Measurements from ENCODE around the gene LCE1B. TPM values are rescaled to one million over a fixed set of nuclear protein-coding genes. Genes with fewer than 3 reads are reported as not detected.

Gene LCE1B, protein sequence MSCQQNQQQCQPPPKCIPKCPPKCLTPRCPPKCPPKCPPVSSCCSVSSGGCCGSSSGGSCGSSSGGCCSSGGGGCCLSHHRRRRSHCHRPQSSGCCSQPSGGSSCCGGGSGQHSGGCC
- not detected for total RNA-seq

DNA sequence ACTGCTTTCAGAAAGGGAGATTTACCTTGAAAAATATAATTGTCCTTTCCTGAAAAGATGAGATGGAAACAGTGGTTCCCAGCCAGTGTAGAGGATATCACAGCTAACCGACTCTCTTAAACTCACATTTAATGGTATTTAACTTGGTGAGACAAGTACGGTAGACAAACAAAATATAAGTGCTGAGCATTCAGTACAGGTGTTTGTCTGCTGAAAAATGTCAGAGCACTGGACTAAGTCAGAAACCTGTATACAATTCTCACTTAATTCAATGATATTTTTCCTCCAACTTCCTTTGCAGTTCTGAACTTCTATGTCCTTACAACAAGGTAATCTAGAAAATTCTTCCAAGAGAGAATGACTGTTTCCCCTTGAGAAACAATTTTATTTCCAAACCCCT, at the start of gene LCE1B:
Gene LCE1B, plus strand, starts transcription at position 301 of the 400 bp plus-strand sequence. CDS start 476 bp downstream, outside the sequence.
- H3K4me3 Mint-ChIP-seq, result no peak within 1 kb of the TSS
- no peak for ATAC-seq
- peaks cover 15% of the 10 kb centered on the region for H3K27me3 Mint-ChIP-seq
- no peaks in the 10 kb centered on the region for H3K36me3 Mint-ChIP-seq
- H3K4me1 Mint-ChIP-seq, result no peaks in the 10 kb centered on the region
- CTCF ChIA-PET, result no interaction called here
- peaks cover 2% of the 10 kb centered on the region for H3K9me3 Mint-ChIP-seq (ENCODE audit: low read depth)
- no peak within 1 kb of the TSS for H3K27ac Mint-ChIP-seq
- no peak for DNase-seq

DNA sequence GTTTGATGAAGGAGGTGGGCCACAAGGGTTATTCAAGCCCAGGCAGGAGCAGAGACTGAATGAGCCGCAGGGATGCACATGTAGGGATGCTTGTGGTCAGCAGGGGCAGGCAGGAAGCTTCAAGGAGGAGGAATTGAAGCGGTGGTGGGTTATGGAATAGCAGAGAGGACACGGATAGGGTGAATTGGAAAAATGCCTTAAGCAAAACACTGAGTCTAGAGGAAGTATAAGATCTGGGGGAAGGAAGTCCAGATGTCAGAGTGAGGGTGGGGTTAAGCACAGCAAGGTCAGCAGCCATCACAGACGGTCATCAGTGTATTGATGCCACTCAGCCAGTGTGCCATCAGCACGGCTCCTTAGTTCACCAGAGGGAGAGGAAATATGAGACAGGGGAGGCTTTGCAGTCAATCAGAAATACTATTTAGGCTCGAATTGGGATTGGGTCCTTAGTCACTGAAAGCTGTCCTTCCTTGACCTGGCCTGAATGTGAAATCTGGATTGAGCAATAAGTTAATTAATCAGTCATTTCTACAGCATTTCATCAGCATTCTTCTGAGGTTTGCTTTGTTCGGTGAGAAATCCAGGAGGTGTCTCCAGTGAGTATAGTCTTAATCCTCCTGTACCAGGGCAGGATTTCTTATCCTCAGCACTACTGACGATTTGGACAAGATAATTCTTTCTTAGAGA, 42.8 kb upstream of the LCE1B start:
- Mint-ChIP-seq H3K9me3 (ENCODE audit: low read depth) (peaks cover 2% of the 10 kb centered on the region), H3K36me3 (no peaks in the 10 kb centered on the region), H3K27me3 (peaks cover 2% of the 10 kb centered on the region), H3K4me3 (no peak overlapping the region), H3K27ac (no peak overlapping the region), H3K4me1 (no peaks in the 10 kb centered on the region)
- CTCF ChIA-PET, result no interaction called here
- ATAC-seq (no peak), DNase-seq (no peak)

DNA sequence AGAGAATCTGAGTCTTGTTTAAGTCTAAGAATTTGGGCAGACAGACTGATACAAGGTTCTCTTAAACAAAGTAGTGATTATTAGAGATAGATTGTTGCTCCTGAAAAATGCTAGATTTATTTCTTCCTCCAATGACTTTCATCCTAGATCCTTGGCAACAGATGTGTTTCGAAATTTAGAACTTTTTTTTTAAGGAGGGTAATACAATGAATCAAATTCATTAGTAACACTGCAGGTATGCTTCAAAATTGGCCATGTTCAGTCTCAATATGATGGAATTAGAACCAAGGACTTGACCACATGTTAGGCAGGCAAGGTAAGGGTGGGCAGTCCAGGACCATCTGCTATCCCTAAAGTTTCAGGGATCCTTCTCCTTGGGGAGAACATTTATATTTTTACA, 41.4 kb upstream of the LCE1B start:
- H3K27ac Mint-ChIP-seq, result no peak overlapping the region
- H3K27me3 Mint-ChIP-seq, result peaks cover 2% of the 10 kb centered on the region
- H3K4me1 Mint-ChIP-seq, result no peaks in the 10 kb centered on the region
- H3K4me3 Mint-ChIP-seq, result no peak overlapping the region
- DNase-seq, result no peak
- peaks cover 2% of the 10 kb centered on the region for H3K9me3 Mint-ChIP-seq (ENCODE audit: low read depth)
- CTCF ChIA-PET, result no interaction called here
- H3K36me3 Mint-ChIP-seq, result no peaks in the 10 kb centered on the region
- ATAC-seq, result no peak

DNA sequence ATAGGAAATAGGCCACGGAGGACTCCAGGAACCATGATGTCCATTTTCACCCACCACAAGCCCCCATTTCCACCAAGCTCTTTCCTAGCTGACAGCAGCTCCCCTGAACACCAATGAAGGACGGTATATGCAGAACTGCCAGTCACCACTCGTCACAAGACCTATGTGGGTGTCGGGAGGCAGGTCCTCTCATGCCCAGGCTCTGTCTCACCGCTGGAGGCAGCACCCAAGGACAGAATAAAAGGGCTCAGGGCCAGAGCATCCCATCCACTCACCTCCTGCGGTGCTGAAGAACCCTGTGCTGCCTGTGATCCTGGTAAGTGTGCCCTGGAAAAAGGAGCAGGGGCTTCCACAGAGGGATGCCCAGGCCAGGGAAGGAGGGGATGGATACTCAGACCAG, 36.9 kb upstream of the LCE1B start, which contains the start of gene LCE1F:
Gene LCE1F, plus strand, starts transcription at position 266 of the 400 bp plus-strand sequence. CDS start 1,232 bp downstream, outside the sequence.
- H3K36me3 Mint-ChIP-seq, result no peaks in the 10 kb centered on the region
- no peaks in the 10 kb centered on the region for H3K4me1 Mint-ChIP-seq
- peaks cover 2% of the 10 kb centered on the region for H3K27me3 Mint-ChIP-seq
- peaks cover 2% of the 10 kb centered on the region for H3K9me3 Mint-ChIP-seq (ENCODE audit: low read depth)
- DNase-seq (no peak), ATAC-seq (no peak)
- no peak within 1 kb of the TSS for H3K27ac Mint-ChIP-seq
- CTCF ChIA-PET, result no interaction called here
- no peak within 1 kb of the TSS for H3K4me3 Mint-ChIP-seq

DNA sequence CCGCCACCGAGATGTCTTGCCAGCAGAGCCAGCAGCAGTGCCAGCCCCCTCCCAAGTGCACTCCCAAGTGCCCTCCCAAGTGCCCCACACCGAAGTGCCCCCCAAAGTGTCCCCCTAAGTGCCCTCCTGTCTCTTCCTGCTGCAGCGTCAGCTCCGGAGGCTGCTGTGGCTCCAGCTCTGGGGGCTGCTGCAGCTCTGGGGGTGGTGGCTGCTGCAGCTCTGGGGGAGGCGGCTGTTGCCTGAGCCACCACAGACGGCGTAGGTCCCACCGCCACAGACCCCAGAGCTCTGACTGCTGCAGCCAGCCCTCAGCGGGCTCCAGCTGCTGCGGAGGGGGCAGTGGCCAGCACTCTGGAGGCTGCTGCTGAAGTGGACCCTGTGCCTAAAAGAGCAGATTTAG, 35.4 kb upstream of the LCE1B start:
- Mint-ChIP-seq H3K36me3 (no peaks in the 10 kb centered on the region), H3K4me1 (no peaks in the 10 kb centered on the region), H3K27me3 (peaks cover 4% of the 10 kb centered on the region), H3K4me3 (no peak overlapping the region), H3K9me3 (ENCODE audit: low read depth) (peaks cover 2% of the 10 kb centered on the region), H3K27ac (no peak overlapping the region)
- DNase-seq (no peak), ATAC-seq (no peak)
- CTCF ChIA-PET, result no interaction called here

DNA sequence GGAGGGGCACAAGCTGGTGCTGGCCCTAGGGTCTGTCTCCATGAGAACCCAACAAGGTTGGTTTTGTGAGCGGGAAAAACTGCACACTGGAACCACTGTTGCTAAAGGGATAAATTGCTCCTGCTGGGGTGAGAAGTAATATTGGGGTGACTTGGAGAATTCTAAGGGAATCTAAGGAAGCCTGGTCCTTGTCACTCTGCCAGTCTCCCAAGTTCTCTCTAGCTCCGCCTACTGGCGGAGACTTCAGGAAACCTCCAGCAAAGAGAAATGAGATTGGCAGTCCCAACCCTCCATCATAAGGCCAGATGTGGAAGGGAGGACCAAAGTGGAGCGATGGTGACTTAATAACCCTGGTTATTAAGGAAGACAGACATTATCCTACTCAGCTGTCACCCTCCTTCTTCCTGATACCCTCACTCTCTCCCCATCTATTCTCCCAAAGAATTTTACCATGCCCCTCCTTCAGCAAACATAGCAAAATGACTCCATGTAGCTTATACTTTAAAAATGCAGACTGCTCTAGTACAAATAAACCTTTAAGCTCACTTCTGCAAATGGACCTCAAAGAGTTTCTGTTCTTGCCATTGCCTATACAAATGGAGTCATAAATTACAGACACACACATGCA, 34.1 kb upstream of the LCE1B start:
- peaks cover 4% of the 10 kb centered on the region for H3K27me3 Mint-ChIP-seq
- ATAC-seq (no peak), DNase-seq (no peak)
- H3K4me3 Mint-ChIP-seq, result no peak overlapping the region
- H3K36me3 Mint-ChIP-seq, result no peaks in the 10 kb centered on the region
- H3K9me3 Mint-ChIP-seq (ENCODE audit: low read depth), result no peaks in the 10 kb centered on the region
- H3K27ac Mint-ChIP-seq, result no peak overlapping the region
- CTCF ChIA-PET, result interaction anchor here (1.1 kb wide), 1 partner anchor 13 kb away, joined by 3 read pairs; no protein-coding TSS in a partner anchor
- H3K4me1 Mint-ChIP-seq, result no peaks in the 10 kb centered on the region

DNA sequence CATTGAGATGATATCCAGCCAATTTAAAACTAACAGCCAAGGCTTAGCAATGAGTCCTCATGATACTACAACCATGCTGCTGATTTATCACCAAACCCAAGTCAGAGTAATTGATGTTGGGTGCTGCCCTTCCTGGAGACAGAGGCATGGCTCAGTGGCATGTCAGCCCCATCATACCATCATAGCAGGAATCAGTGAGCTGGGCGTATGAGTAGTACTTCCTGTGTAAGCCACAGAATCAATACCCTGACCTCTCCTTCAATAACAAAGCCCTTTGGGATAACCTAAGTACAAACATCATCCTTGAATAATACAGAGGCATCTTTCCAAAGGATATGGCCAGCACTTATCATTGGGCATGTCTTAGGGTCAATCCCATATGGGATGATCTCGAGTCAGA, 28.7 kb upstream of the LCE1B start:
- DNase-seq (no peak), ATAC-seq (no peak)
- Mint-ChIP-seq H3K36me3 (no peaks in the 10 kb centered on the region), H3K4me3 (no peak overlapping the region), H3K27ac (no peak overlapping the region), H3K27me3 (peaks cover 29% of the 10 kb centered on the region), H3K9me3 (ENCODE audit: low read depth) (no peaks in the 10 kb centered on the region), H3K4me1 (peaks cover 3% of the 10 kb centered on the region)
- CTCF ChIA-PET, result no interaction called here

DNA sequence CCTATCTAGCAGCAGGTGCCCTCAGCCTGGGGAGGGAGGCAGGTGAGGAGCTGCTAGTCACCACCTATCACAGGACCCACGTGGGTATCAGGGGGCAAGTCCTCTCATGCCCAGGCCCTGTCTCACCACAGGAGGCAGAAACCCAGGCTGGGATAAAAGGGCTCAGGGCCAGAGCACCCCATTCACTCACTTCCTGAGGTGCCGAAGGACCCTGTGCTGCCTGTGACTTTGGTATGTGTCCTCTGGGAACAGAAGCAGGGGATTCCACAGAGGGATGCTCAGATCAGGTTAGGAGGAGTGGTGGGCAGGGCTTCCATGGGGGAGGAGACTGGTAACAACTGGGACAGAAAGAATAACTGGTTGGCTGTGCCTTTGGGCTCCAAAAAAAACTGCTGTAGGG, 25.7 kb upstream of the LCE1B start, which contains the start of gene LCE1E:
Gene LCE1E, plus strand, starts transcription at position 181 of the 400 bp plus-strand sequence. CDS start 1,043 bp downstream, outside the sequence.
- CTCF ChIA-PET, result no interaction called here
- Mint-ChIP-seq H3K9me3 (ENCODE audit: low read depth) (no peaks in the 10 kb centered on the region), H3K4me1 (peaks cover 3% of the 10 kb centered on the region), H3K36me3 (no peaks in the 10 kb centered on the region), H3K4me3 (no peak within 1 kb of the TSS), H3K27me3 (peaks cover 31% of the 10 kb centered on the region), H3K27ac (no peak within 1 kb of the TSS)
- no peak for DNase-seq
- ATAC-seq, result no peak

DNA sequence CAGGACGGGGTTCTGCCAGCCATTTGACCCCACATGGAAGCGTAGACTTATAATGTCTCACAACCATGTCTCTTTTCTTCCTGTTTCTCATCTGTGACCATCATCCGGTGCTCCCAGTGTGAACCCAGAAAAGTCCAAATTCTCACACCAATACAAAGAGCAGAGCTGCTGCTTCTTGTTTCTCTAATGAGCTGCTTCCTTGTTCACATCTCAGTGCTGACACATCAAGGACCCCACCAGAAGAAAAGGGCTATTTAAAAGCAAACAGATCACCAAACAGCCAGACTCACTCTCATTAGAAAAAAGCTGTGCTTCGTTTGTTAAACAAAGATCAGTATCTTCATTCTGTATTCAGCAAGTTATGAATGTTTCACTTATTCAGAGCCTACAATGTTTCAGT, 16.1 kb upstream of the LCE1B start:
- Mint-ChIP-seq H3K36me3 (no peaks in the 10 kb centered on the region), H3K4me1 (no peaks in the 10 kb centered on the region), H3K9me3 (ENCODE audit: low read depth) (no peaks in the 10 kb centered on the region), H3K4me3 (no peak overlapping the region), H3K27ac (no peak overlapping the region), H3K27me3 (peaks cover 3% of the 10 kb centered on the region)
- CTCF ChIA-PET, result no interaction called here
- no peak for ATAC-seq
- no peak for DNase-seq

DNA sequence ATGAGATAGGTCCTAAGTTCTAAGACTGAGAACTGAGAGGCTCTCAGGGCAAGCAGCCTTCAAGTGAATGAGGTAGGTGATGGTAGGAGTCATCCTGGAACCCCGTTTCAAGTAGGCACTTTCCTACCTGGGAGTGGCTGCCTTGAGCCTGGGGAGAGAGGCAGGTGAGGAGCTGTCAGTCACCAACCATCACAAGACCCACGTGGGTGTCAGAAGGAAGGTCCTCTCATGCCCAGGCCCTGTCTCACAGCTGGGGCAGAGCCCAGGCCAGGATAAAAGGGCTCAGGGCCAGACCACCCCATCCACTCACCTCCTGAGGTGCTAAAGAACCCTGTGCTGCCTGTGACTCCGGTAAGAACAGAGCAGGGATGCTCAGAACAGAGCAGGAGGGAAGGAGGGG, 15.3 kb upstream of the LCE1B start, which contains the start of gene LCE1D:
Gene LCE1D, plus strand, starts transcription at position 301 of the 400 bp plus-strand sequence. CDS start 1,074 bp downstream, outside the sequence.
- DNase-seq (no peak), ATAC-seq (no peak)
- Mint-ChIP-seq H3K4me1 (no peaks in the 10 kb centered on the region), H3K9me3 (ENCODE audit: low read depth) (no peaks in the 10 kb centered on the region), H3K4me3 (no peak within 1 kb of the TSS), H3K36me3 (no peaks in the 10 kb centered on the region), H3K27me3 (peaks cover 7% of the 10 kb centered on the region), H3K27ac (no peak within 1 kb of the TSS)
- CTCF ChIA-PET, result no interaction called here

DNA sequence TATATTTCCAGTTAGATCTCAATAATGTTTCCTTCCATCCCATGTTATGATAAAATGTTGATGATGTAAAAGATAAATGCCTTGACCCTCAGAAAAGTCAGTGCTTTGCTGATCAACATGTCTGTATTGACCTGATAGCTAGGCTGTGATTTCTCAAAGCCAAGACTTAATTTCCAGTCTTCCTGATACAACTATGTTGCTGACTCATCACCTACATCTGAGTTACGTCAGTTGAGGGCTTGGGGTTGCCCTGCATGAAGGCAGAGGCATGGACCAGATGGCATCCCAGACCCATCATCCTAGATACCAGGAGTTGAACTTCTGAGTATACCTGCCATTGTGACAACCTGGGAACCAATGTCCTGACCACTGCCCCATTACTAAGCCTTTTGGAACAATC, 10.4 kb upstream of the LCE1B start:
- Mint-ChIP-seq H3K36me3 (no peaks in the 10 kb centered on the region), H3K9me3 (ENCODE audit: low read depth) (no peaks in the 10 kb centered on the region), H3K4me3 (no peak overlapping the region), H3K27ac (no peak overlapping the region), H3K4me1 (no peaks in the 10 kb centered on the region), H3K27me3 (peaks cover 13% of the 10 kb centered on the region)
- CTCF ChIA-PET, result no interaction called here
- ATAC-seq, result no peak
- DNase-seq, result no peak

DNA sequence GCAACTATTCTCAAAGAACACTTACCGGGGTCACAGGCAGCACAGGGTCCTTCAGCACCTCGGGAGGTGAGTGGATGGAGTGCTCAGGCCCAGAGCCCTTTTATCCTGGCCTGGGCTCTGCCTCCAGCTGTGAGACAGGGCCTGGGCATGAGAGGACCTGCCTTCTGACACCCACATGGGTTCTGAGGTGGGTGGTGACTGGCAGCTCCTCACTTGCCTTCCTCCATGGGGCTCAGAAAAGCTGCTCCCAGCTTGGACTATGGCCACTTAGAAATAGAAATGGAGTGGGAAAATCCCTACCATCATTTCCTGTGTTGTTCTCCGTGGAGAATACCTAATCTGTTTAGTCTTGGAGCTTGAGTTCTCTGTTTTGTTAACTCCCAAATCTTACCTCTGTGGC, 5.2 kb upstream of the LCE1B start, which contains the start of gene LCE1C:
Gene LCE1C, minus strand, starts transcription at position 76 of the 400 bp plus-strand sequence. CDS start 1,173 bp downstream, outside the sequence.
- Mint-ChIP-seq H3K36me3 (no peaks in the 10 kb centered on the region), H3K4me1 (no peaks in the 10 kb centered on the region), H3K4me3 (no peak within 1 kb of the TSS), H3K27me3 (peaks cover 15% of the 10 kb centered on the region), H3K27ac (no peak within 1 kb of the TSS), H3K9me3 (ENCODE audit: low read depth) (no peaks in the 10 kb centered on the region)
- ATAC-seq (no peak), DNase-seq (no peak)
- CTCF ChIA-PET, result no interaction called here

DNA sequence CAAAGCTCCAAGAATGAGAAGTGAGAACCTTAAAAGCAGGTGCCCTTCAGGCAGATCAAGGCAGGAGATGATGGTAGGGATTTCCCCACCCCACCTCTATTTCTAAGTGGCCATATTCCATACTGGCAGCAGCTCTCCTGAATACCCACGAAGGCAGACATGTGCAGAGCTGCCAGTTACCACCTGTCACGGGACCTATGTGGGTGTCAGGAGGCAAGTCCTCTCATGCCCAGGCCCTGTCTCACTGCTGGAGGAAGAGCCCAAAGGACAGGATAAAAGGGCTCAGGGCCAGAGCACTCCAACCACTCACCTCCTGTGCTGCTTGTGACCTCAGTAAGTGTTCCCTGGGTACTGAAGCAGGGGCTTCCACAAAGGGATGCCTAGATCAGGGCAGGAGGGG, 721 bp upstream of the LCE1B start:
- Mint-ChIP-seq H3K4me3 (no peak overlapping the region), H3K27ac (no peak overlapping the region), H3K9me3 (ENCODE audit: low read depth) (peaks cover 2% of the 10 kb centered on the region), H3K4me1 (no peaks in the 10 kb centered on the region), H3K27me3 (peaks cover 15% of the 10 kb centered on the region), H3K36me3 (no peaks in the 10 kb centered on the region)
- CTCF ChIA-PET, result no interaction called here
- DNase-seq, result no peak
- no peak for ATAC-seq

DNA sequence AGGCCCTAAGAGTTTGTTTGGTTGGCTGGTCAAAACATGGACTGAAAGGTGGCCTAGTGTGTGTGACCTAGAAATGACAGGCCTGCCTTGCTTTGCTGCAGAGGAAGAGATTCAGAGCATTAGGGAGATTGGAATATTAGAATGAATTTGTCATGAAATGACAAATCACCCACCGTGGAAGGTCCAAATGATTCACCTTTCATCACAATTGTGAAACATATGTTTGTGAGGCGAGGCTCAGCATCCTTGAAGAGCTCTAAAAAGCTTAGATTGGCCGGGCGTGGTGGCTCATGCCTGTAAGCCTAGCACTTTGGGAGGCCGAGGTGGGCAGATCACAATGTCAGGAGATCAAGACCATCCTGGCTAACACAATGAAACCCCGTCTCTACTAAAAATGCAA, 5.5 kb downstream of the LCE1B start:
- H3K27ac Mint-ChIP-seq, result no peak overlapping the region
- CTCF ChIA-PET, result no interaction called here
- no peak overlapping the region for H3K4me3 Mint-ChIP-seq
- ATAC-seq (no peak), DNase-seq (no peak)
- peaks cover 7% of the 10 kb centered on the region for H3K27me3 Mint-ChIP-seq
- H3K9me3 Mint-ChIP-seq (ENCODE audit: low read depth), result peaks cover 2% of the 10 kb centered on the region
- no peaks in the 10 kb centered on the region for H3K36me3 Mint-ChIP-seq
- no peaks in the 10 kb centered on the region for H3K4me1 Mint-ChIP-seq

Data from activated CD8-positive, alpha-beta memory T cell treated with anti-CD3 and anti-CD28 coated beads, Interleukin-2, amount 10 ng/mL, durations not matched to agents 7 days and 5 days (primary cell).